Kidney epithelial cell (primary cell): ENCODE measurements around the gene CD27. TPM values are rescaled to one million over a fixed set of nuclear protein-coding genes. Genes with fewer than 3 reads are reported as not detected.

Experiments used
- DNase-seq: peaks from one replicate; pipeline ENCODE4 v3.0.0-alpha.2; 2010; ENCODE audit warnings: low read depth
- H3K27me3 ChIP-seq: 2 replicates; pipeline ENCODE4 v1.6.0; 2011; ENCODE audit warnings: low read length; ENCODE audit not compliant: control insufficient read depth, insufficient read depth
- H3K36me3 ChIP-seq: 2 replicates; pipeline ENCODE4 v1.5.1; 2011; ENCODE audit warnings: low read length; ENCODE audit not compliant: control insufficient read depth, insufficient read depth
- H3K4me3 ChIP-seq: 2 replicates; pipeline ENCODE4 v1.5.1; 2011; ENCODE audit warnings: low read depth, mild to moderate bottlenecking, control low read depth, low read length
- CTCF ChIP-seq: IDR thresholded peaks from 2 replicates; pipeline ENCODE4 v1.5.1; 2011; ENCODE audit warnings: mild to moderate bottlenecking, moderate library complexity, low read length, control low read depth, inconsistent platforms; ENCODE audit not compliant: insufficient read depth, poor library complexity, severe bottlenecking
- total RNA-seq: library from RNA; depleted of rRNA; stranded (reverse); fragments of >200 nt; gene quantifications from 2 replicates; pipeline ENCODE4 v1.2.3, GENCODE V29; 2015

Gene CD27
- total RNA-seq, 1 donor from 2014 or later, result not detected

DNA sequence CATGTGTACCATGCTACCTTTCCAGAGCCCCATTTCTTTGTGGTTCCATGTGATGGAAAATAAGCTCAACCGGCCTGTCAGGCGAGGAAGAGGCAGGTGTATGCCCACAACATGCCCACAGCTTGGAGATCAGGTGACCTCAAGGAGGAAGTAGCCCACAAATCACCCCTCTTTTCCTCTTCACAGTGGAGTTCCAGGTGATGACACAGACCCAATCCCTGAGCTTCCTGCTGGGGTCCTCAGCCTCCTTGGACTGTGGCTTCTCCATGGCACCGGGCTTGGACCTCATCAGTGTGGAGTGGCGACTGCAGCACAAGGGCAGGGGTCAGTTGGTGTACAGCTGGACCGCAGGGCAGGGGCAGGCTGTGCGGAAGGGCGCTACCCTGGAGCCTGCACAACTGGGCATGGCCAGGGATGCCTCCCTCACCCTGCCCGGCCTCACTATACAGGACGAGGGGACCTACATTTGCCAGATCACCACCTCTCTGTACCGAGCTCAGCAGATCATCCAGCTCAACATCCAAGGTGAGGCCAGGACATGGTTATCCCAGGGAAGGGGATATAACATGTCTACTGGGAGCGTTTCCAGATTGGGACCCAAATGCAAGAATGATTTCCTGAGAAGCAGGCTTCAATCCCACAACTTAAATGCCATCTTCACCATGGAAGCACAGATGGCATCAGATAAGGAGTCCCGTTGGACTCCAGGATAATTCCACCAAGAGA lies 12.6 kb downstream of the CD27 start:
- H3K27me3 ChIP-seq, result no peaks in the 10 kb centered on the region
- no peaks in the 10 kb centered on the region for H3K36me3 ChIP-seq
- TF ChIP-seq CTCF, result no peak
- DNase-seq, result no peak
- no peak overlapping the region for H3K4me3 ChIP-seq

- Histone ChIP-seq H3K27me3 (no peaks in the 10 kb centered on the region), H3K36me3 (no peaks in the 10 kb centered on the region), H3K4me3 (no peak overlapping the region)
- no peak for DNase-seq
- TF ChIP-seq CTCF, result no peak
These were observed 13.7 kb downstream of the CD27 start for GRCh38 chr12:6458281-6459003.

- Histone ChIP-seq H3K27me3 (no peaks in the 10 kb centered on the region), H3K36me3 (no peaks in the 10 kb centered on the region), H3K4me3 (no peak overlapping the region)
- DNase-seq, result no peak
- TF ChIP-seq CTCF, result no peak
These were observed 14.2 kb downstream of the CD27 start for GRCh38 chr12:6459004-6459337.

DNA sequence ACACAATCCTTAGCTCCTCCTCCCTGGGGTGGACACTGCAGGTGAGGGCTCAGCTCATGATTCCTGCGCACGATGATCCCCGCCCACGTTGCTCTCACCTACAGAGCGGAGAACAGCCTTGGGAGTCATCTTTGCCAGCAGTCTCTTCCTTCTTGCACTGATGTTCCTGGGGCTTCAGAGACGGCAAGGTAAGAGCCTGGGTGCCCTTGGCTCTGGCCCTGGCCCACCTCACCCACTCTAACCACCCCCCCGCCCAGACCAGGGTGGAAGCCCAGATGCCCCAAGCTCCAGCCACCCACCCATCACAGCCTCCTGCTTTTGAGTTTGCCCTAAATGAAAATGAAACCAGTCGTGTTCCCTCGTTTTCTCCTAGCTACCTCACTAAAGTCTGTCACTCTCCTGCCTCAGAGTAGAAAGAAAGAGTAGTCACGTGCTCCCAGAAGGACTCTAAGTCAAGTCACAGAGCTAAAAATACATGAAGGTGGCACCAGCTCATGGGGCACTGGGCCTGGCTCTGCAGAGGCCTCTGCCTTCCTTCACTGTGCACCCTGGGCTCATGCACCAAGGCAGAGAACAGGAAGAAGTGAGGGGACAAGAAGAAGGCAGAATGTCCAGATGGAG lies 16.1 kb downstream of the CD27 start:
- no peak for DNase-seq
- Histone ChIP-seq H3K27me3 (no peaks in the 10 kb centered on the region), H3K4me3 (no peak overlapping the region), H3K36me3 (peaks cover 2% of the 10 kb centered on the region)
- TF ChIP-seq CTCF, result no peak

DNA sequence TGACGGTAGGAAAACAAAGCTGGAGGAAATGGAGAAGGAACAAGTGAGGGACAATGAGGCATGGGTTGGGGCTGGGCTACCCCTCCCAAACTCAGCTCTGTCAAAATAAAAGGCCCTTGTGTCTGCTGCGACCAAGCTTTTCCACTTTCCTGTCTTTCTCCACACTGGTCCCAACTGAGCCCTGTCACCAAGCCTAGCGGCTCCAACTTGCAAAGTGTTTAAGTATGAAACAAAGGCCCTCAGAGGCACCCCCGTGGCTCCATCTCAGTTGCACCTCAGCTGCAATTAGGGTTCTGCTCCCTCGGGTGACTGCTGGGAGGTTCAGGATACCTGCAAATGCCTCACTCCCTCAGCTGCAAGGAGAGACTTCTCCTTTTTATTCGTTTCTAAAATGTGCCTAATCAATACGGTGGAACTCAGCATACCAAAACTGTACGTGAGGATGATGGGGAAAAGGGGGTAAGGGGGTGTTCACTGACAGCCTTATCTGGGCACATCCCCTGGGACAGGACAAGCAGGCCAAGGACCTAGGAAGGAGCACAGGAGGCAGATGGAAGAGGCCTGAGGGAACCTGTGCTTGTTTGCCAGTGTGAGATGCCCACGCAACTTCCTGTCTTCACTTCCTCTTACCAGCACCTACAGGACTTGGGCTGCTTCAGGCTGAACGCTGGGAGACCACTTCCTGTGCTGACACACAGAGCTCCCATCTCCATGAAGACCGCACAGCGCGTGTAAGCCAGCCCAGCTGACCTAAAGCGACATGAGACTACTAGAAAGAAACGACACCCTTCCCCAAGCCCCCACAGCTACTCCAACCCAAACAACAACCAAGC lies 16.9 kb downstream of the CD27 start:
- DNase-seq, result no peak
- TF ChIP-seq CTCF, result no peak

More for the DNA sequence above, 16.9 kb downstream of the CD27 start:
- no peaks in the 10 kb centered on the region for H3K27me3 ChIP-seq
- H3K36me3 ChIP-seq, result peaks cover 2% of the 10 kb centered on the region
- no peak overlapping the region for H3K4me3 ChIP-seq
